ENCODE results near the gene PTGER1.
"Not testable (repeated sequence)": the region's sequence is repeated elsewhere in the genome, so short reads cannot be mapped to it uniquely, and the experiment has no call there.

Gene PTGER1

DNA sequence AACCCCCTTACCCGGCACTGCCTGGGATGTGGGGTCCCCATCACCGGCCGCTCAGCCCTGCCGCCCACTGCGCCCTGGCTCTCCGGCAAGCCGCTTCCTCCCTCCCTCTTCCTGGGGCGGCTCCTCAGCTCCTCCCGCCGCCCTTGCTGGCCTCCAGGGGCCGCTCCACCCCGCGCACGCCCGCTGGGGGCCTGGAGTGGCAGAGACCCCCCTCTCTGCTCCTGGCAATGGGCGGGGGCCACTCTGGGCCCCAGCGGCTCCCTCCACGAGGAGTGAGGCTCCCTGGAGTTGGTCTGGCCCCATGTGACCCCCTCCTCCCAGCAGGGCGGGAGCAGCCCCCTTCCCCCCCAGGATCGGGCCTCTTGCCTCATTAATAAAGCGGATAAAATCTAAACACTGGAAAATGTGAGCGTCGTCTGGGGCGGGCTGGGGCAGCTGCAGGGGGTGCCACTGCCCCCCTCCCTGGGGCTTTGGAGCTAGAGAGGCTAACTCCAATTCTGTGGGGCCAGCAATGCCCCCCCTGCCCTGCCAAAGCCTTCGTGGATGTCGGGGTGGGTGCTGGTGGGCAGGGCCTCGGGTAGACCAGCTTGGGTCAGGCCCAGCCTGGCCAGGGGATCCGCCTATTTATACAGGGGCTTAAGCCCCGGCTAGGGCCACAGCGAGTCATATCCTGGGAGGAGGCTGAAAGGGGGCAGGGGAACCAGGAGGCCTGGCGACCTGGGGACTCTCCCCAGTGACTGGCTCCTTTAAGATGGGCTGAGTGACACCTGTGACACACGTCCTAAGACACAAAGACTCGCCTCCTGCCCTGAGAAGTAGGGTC, at the start of gene PTGER1:
Gene PTGER1 (minus strand): TSS at position 104 of the 823 bp plus-strand sequence. CDS start 1,034 bp downstream, outside the sequence.
- DNase-seq: peak; percentile 58

GRCh38 chr19:14520543-14520942, 45.4 kb upstream of the PTGER1 start:
- DNase-seq: no peak

- DNase-seq: no peak
Observed at GRCh38 chr19:14519860-14520407, 44.8 kb upstream of the PTGER1 start.

GRCh38 chr19:14519245-14519859, 44.2 kb upstream of the PTGER1 start:
- no peak for DNase-seq

DNA sequence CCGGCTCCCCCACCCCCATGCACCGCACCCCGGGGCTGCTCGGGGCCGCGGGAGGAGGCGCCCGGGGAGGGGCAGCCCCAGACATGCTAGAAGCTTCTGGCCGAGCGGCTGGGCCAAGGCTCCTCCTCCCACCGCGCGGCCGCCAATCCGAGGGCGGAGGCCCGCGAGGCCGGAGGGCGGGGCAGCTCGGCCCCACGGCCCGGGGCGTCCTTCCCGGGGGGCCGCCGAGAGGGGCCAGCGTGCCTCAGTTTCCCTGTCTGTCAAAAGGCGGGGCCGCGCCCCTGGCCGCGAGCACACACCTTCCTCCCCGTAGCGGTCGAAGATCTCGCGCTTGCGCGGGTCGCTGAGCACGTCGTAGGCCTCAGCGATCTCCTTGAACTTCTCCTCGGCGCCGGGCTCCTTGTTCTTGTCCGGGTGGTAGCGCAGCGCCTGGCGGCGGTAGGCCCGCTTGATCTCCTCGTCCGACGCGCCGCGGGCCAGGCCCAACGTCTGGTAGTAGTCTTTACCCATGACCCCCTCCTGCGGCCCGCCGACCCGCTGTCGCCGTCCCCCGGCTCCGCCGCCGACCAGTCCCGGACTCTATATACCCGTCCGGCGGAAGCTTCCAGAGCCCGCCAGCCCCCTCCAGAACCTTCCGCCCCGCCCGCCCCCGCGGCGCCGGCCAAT, 42.8 kb upstream of the PTGER1 start, which contains the start of gene DNAJB1:
Gene DNAJB1 (minus strand): TSS at position 558 of the 666 bp plus-strand sequence. CDS start 48 bp downstream, at position 510.
- peak; percentile 78 for DNase-seq

- no peak for DNase-seq
Observed at GRCh38 chr19:14517446-14517839, 42.3 kb upstream of the PTGER1 start.

GRCh38 chr19:14516746-14517438, 41.7 kb upstream of the PTGER1 start:
- DNase-seq: peak; percentile 30

DNA sequence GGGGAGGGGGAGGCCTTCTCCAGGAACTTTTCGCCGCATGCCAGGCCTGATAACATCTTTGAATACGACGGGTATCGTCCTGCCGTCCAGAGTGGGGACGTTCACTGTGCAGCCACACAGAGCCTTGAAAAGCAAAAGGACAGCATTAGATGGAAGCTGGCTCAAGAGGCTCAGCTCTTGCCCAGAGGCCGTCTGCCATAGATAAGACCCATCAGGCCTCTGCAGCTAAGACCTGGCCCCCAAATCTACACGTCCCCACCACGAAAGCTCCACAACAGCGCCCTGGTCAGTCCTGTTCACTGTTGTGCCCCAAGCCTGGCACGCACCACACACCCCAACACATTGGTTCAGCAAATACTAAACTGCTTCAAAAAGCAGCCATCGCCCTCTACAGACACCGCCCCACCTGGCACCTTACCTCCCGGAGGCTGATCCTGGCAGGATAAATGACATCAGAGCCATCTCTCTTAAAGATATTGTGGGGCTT, 40.9 kb upstream of the PTGER1 start:
- DNase-seq: no peak

GRCh38 chr19:14515501-14516047, 40.4 kb upstream of the PTGER1 start:
- DNase-seq: no peak

- DNase-seq: no peak
Observed at GRCh38 chr19:14514215-14514863, 39.2 kb upstream of the PTGER1 start.

- no peak for DNase-seq
Observed at GRCh38 chr19:14512406-14512961, 37.3 kb upstream of the PTGER1 start.

GRCh38 chr19:14511229-14511593, 36.1 kb upstream of the PTGER1 start:
- no peak for DNase-seq

DNA sequence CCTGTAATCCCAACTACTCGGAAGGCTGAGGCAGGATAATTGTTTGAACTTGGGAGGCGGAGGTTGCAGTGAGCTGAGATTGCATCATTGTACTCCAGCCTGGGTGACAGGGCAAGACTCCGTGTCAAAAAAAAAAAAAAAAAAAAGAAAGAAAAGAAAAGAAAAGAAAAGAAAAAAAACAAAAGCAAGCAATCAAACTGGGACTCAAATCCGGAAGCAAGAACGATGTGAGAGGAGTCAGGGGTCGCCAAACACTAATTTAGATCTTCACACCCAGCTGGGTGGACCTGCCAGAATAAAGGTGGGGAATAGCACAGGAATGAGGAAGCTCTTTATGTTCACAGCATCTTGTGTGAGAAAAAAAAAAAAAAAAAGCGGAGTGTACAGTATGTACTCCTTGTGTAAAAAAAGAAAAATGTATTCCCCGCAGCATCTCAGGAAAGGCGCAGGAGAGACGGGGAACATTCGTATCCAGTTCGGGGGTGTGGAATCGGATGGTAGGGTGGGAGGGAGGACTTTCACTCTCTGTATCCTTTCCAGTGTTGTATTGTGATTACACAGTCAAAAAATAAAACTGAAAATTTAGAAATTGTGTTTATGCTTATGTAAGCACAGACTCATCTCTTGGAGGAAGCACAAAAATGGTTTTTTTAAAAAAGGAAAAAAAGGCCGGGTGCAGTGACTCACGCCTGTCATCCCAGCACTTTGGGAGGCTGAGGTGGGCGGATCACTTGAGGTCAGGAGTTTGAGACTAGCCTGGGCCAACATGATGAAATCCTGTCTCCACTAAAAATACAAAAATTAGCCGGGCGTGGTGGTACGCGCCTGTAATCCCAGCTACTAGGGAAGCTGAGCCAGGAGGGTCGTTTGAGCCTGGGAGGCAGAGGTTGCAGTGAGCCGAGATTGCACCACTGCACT, 35.4 kb upstream of the PTGER1 start:
- peak; percentile 29 for DNase-seq

GRCh38 chr19:14507704-14508542, 32.8 kb upstream of the PTGER1 start:
- DNase-seq: no peak

GRCh38 chr19:14505488-14506239, 30.5 kb upstream of the PTGER1 start:
- peak; percentile 80 for DNase-seq

DNA sequence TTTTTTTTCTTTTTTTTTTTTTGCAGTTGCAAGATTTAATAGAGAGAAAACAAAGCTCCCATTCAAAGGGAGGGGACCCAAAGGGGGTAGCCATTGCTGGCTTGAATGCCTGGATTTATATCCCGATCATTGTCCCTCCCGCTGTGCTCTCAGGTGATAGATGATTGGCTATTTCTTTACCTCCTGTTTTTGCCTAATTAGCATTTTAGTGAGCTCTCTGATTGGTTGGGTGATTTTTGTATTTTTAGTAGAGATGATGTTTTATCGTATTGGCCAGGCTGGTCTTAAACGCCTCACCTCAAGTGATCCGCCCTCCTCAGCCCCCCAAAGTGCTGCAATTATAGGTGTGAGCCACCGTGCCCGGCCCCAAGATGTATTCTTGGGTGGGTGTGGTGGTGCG, 29.4 kb upstream of the PTGER1 start:
- DNase-seq: not testable (repeated sequence)

- DNase-seq: no peak
Observed at GRCh38 chr19:14503285-14503684, 28.1 kb upstream of the PTGER1 start.

- no peak for DNase-seq
Observed at GRCh38 chr19:14502334-14503092, 27.4 kb upstream of the PTGER1 start.

Data from stimulated activated CD4-positive, alpha-beta T cell treated with anti-CD3 and anti-CD28 coated beads, Interleukin-15, amount 100 ng/mL, for 24 hours (primary cell).